Measurements from ENCODE around the gene RAPGEF5.
A peak's percentile ranks its signal among the peaks of the same experiment; 100 is the strongest.
"Not testable (repeated sequence)": the region's sequence is repeated elsewhere in the genome, so short reads cannot be mapped to it uniquely, and the experiment has no call there.

Gene RAPGEF5

GRCh38 chr7:22115689-22116088 lies 241.3 kb downstream of the RAPGEF5 start:
- Mint-ChIP-seq H3K27ac (no peak overlapping the region), H3K9me3 (no peaks in the 10 kb centered on the region), H3K4me3 (no peak overlapping the region), H3K27me3 (peaks cover 12% of the 10 kb centered on the region), H3K36me3 (ENCODE audit: low read depth) (no peaks in the 10 kb centered on the region), H3K4me1 (ENCODE audit: low read depth) (no peaks in the 10 kb centered on the region)
- DNase-seq, result no peak

GRCh38 chr7:22114440-22114981 lies 242.4 kb downstream of the RAPGEF5 start:
- H3K36me3 Mint-ChIP-seq (ENCODE audit: low read depth), result no peaks in the 10 kb centered on the region
- no peaks in the 10 kb centered on the region for H3K4me1 Mint-ChIP-seq (ENCODE audit: low read depth)
- H3K9me3 Mint-ChIP-seq, result no peaks in the 10 kb centered on the region
- H3K4me3 Mint-ChIP-seq, result no peak overlapping the region
- H3K27me3 Mint-ChIP-seq, result peaks cover 16% of the 10 kb centered on the region
- no peak for DNase-seq
- peak overlapping the region; percentile 68 for H3K27ac Mint-ChIP-seq

- Mint-ChIP-seq H3K27me3 (peaks cover 18% of the 10 kb centered on the region), H3K27ac (no peak overlapping the region), H3K9me3 (no peaks in the 10 kb centered on the region), H3K36me3 (ENCODE audit: low read depth) (no peaks in the 10 kb centered on the region), H3K4me1 (ENCODE audit: low read depth) (no peaks in the 10 kb centered on the region), H3K4me3 (no peak overlapping the region)
- no peak for DNase-seq
Observed at GRCh38 chr7:22113041-22113440, 243.9 kb downstream of the RAPGEF5 start.

GRCh38 chr7:22111661-22112060 lies 245.3 kb downstream of the RAPGEF5 start:
- Mint-ChIP-seq H3K4me1 (ENCODE audit: low read depth) (no peaks in the 10 kb centered on the region), H3K36me3 (ENCODE audit: low read depth) (no peaks in the 10 kb centered on the region), H3K27ac (no peak overlapping the region), H3K4me3 (no peak overlapping the region), H3K9me3 (no peaks in the 10 kb centered on the region), H3K27me3 (peaks cover 20% of the 10 kb centered on the region)
- DNase-seq, result no peak

- Mint-ChIP-seq H3K4me1 (ENCODE audit: low read depth) (no peaks in the 10 kb centered on the region), H3K4me3 (no peak overlapping the region), H3K27ac (no peak overlapping the region), H3K36me3 (ENCODE audit: low read depth) (no peaks in the 10 kb centered on the region), H3K9me3 (no peaks in the 10 kb centered on the region), H3K27me3 (peaks cover 18% of the 10 kb centered on the region)
- DNase-seq, result no peak
Observed at GRCh38 chr7:22110881-22111280, 246.1 kb downstream of the RAPGEF5 start.

- DNase-seq, result peak; percentile 57
- H3K27me3 Mint-ChIP-seq, result peaks cover 15% of the 10 kb centered on the region
- H3K9me3 Mint-ChIP-seq, result no peaks in the 10 kb centered on the region
- H3K27ac Mint-ChIP-seq, result no peak overlapping the region
- H3K36me3 Mint-ChIP-seq (ENCODE audit: low read depth), result no peaks in the 10 kb centered on the region
- no peak overlapping the region for H3K4me3 Mint-ChIP-seq
- H3K4me1 Mint-ChIP-seq (ENCODE audit: low read depth), result no peaks in the 10 kb centered on the region
Observed at GRCh38 chr7:22110227-22110839, 246.6 kb downstream of the RAPGEF5 start.

- peaks cover 15% of the 10 kb centered on the region for H3K27me3 Mint-ChIP-seq
- no peaks in the 10 kb centered on the region for H3K9me3 Mint-ChIP-seq
- no peaks in the 10 kb centered on the region for H3K4me1 Mint-ChIP-seq (ENCODE audit: low read depth)
- H3K4me3 Mint-ChIP-seq, result no peak overlapping the region
- no peak overlapping the region for H3K27ac Mint-ChIP-seq
- H3K36me3 Mint-ChIP-seq (ENCODE audit: low read depth), result no peaks in the 10 kb centered on the region
- no peak for DNase-seq
Observed at GRCh38 chr7:22109761-22110160, 247.2 kb downstream of the RAPGEF5 start.

- H3K36me3 Mint-ChIP-seq (ENCODE audit: low read depth), result no peaks in the 10 kb centered on the region
- DNase-seq, result no peak
- no peaks in the 10 kb centered on the region for H3K9me3 Mint-ChIP-seq
- H3K27ac Mint-ChIP-seq, result no peak overlapping the region
- H3K4me3 Mint-ChIP-seq, result no peak overlapping the region
- H3K4me1 Mint-ChIP-seq (ENCODE audit: low read depth), result peaks cover 4% of the 10 kb centered on the region
- peaks cover 17% of the 10 kb centered on the region for H3K27me3 Mint-ChIP-seq
Observed at GRCh38 chr7:22108151-22108845, 248.7 kb downstream of the RAPGEF5 start.

GRCh38 chr7:22105550-22105949 lies 251.4 kb downstream of the RAPGEF5 start:
- H3K27me3 Mint-ChIP-seq, result peaks cover 32% of the 10 kb centered on the region
- no peak overlapping the region for H3K27ac Mint-ChIP-seq
- no peaks in the 10 kb centered on the region for H3K9me3 Mint-ChIP-seq
- no peak overlapping the region for H3K4me3 Mint-ChIP-seq
- H3K4me1 Mint-ChIP-seq (ENCODE audit: low read depth), result peaks cover 8% of the 10 kb centered on the region
- no peaks in the 10 kb centered on the region for H3K36me3 Mint-ChIP-seq (ENCODE audit: low read depth)
- no peak for DNase-seq

GRCh38 chr7:22094413-22095342 lies 262.3 kb downstream of the RAPGEF5 start:
- no peaks in the 10 kb centered on the region for H3K4me1 Mint-ChIP-seq (ENCODE audit: low read depth)
- no peak for DNase-seq
- no peaks in the 10 kb centered on the region for H3K9me3 Mint-ChIP-seq
- H3K4me3 Mint-ChIP-seq, result no peak overlapping the region
- H3K27ac Mint-ChIP-seq, result no peak overlapping the region
- H3K27me3 Mint-ChIP-seq, result peaks cover 3% of the 10 kb centered on the region
- no peaks in the 10 kb centered on the region for H3K36me3 Mint-ChIP-seq (ENCODE audit: low read depth)

- no peak for DNase-seq
- no peaks in the 10 kb centered on the region for H3K4me1 Mint-ChIP-seq (ENCODE audit: low read depth)
- no peak overlapping the region for H3K4me3 Mint-ChIP-seq
- H3K9me3 Mint-ChIP-seq, result no peaks in the 10 kb centered on the region
- no peaks in the 10 kb centered on the region for H3K36me3 Mint-ChIP-seq (ENCODE audit: low read depth)
- no peak overlapping the region for H3K27ac Mint-ChIP-seq
- H3K27me3 Mint-ChIP-seq, result peaks cover 3% of the 10 kb centered on the region
Observed at GRCh38 chr7:22093936-22094335, 263.0 kb downstream of the RAPGEF5 start.

GRCh38 chr7:22093001-22093400 lies 264.0 kb downstream of the RAPGEF5 start:
- no peaks in the 10 kb centered on the region for H3K9me3 Mint-ChIP-seq
- H3K4me3 Mint-ChIP-seq, result no peak overlapping the region
- H3K36me3 Mint-ChIP-seq (ENCODE audit: low read depth), result no peaks in the 10 kb centered on the region
- no peak for DNase-seq
- H3K27ac Mint-ChIP-seq, result no peak overlapping the region
- H3K4me1 Mint-ChIP-seq (ENCODE audit: low read depth), result no peaks in the 10 kb centered on the region
- H3K27me3 Mint-ChIP-seq, result peaks cover 3% of the 10 kb centered on the region

- H3K4me3 Mint-ChIP-seq; H3K27me3 Mint-ChIP-seq; H3K4me1 Mint-ChIP-seq (ENCODE audit: low read depth); H3K27ac Mint-ChIP-seq; DNase-seq; H3K9me3 Mint-ChIP-seq; H3K36me3 Mint-ChIP-seq (ENCODE audit: low read depth): not testable (repeated sequence)
Observed at GRCh38 chr7:22090958-22091525, 265.9 kb downstream of the RAPGEF5 start.

- Mint-ChIP-seq H3K27ac (no peak overlapping the region), H3K4me3 (no peak overlapping the region), H3K36me3 (ENCODE audit: low read depth) (no peaks in the 10 kb centered on the region), H3K9me3 (no peaks in the 10 kb centered on the region), H3K27me3 (peaks cover 3% of the 10 kb centered on the region), H3K4me1 (ENCODE audit: low read depth) (no peaks in the 10 kb centered on the region)
- no peak for DNase-seq
Observed at GRCh38 chr7:22090512-22090911, 266.4 kb downstream of the RAPGEF5 start.

Data from activated T-cell treated with anti-CD3 and anti-CD28 coated beads, Interleukin-2, amount 50 U/mL, for 24 hours (primary cell).